ENCODE results near the gene PLEKHN1. TPM values are rescaled to one million over a fixed set of nuclear protein-coding genes. Genes with fewer than 3 reads are reported as not detected.
"Not testable (repeated sequence)": the region's sequence is repeated elsewhere in the genome, so short reads cannot be mapped to it uniquely, and the experiment has no call there.

Gene PLEKHN1
- total RNA-seq, 1 donor from 2014 or later = not detected

DNA sequence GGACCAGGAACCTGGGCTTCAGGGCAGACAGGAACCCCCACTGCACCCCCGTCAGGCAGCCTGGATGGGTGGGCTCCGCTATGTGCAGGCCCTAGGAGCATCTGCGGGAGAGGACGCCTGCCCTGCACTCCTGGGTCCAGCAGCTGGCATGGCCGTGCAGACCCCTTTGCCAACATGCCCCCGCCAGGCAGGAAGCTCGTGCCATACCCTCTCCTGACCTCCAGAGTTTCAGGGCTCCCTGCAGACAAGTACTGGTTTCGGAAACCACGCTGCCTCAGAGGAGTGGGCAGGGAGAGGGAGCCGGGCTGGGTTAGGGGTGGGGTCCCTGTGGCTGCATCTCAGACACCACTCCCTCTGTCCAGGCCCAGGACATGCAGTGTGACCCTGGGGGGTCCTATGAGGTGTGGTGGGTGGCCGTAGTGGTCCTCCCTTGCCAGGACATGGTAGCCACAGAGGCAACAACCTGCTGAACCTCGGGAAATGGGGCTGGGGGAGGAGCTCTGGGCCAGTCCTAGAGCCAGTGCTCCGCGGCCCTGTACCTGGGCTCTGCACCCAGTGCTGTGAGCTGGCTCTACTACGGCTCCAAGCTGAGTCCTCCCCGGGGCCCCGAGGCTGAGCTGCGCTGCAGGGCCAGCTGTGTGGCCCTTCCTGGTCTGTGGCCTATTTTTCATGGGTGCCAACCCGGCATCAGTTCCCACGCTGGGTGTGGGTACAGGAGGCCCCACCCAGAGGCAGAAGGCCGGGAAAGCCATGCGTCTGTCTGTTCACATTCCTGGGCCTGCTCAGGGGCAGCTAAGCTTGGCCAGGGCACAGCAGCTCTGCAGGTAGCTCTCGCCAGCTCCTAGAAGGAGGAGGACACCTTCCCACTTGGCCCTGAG is 1.4 kb downstream of the PLEKHN1 start:
- ATAC-seq (ENCODE audit: poor library complexity) = no peak
- DNase-seq = no peak
- intact Hi-C loops (cut with DNase I) = no loop called here

DNA sequence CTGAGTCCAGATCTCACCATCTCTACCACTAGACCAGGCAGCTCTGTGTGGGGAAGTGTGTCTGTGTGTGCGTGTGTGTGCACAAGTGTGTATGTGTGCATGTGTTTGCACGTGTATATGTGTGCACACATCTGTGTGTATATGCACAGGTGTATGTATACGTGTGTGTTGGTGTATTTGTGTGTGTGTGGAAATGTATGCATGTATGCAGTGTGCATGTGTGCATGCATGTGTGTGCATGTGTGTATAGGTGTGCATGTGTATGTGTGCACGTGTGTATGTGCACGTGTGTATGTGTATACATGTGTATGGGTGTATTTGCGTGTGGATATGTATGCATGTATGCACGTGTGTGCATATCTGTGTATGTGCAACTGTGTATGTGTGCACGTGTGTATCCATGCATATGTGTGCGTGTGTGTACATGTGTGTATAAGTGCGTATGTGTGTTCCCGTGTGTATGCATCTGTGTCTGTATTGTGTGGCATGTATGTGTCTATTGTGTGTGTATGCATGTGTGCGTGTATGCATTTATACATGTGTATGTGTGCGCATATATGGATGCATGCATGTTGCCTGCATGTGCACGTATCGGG is 3.1 kb downstream of the PLEKHN1 start:
- no peak for ATAC-seq (ENCODE audit: poor library complexity)
- no peak for DNase-seq
- intact Hi-C loops (cut with DNase I) = no loop called here

DNA sequence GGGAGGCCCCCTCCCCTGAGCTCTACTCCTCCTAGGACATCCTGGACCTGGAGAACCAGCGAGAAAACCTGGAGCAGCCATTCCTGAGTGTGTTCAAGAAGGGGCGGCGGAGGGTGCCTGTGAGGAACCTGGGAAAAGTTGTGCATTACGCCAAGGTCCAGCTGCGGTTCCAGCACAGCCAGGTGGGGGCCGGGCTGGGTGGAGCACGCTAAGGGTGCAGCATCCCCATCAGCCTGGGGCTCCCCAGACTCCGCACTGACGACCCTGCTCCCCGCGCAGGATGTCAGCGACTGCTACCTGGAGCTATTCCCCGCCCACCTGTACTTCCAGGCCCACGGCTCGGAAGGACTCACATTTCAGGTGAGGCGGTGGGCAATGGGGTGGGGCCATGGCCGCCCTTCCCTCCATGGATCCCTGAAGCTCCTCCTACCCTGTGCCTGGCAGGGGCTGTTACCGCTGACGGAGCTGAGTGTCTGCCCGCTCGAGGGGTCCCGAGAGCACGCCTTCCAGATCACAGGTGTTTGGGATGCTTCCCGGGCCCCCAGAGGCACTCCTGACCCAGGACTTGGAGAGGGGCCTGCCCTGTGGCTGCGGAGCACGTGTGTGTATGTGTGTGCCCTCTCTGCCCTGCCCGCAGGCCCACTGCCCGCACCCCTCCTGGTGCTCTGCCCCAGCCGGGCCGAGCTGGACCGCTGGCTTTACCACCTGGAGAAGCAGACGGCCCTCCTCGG is 4.1 kb downstream of the PLEKHN1 start:
- DNase-seq (no peak), ATAC-seq (ENCODE audit: poor library complexity) (no peak)
- intact Hi-C loops (cut with DNase I) = no loop called here

DNA sequence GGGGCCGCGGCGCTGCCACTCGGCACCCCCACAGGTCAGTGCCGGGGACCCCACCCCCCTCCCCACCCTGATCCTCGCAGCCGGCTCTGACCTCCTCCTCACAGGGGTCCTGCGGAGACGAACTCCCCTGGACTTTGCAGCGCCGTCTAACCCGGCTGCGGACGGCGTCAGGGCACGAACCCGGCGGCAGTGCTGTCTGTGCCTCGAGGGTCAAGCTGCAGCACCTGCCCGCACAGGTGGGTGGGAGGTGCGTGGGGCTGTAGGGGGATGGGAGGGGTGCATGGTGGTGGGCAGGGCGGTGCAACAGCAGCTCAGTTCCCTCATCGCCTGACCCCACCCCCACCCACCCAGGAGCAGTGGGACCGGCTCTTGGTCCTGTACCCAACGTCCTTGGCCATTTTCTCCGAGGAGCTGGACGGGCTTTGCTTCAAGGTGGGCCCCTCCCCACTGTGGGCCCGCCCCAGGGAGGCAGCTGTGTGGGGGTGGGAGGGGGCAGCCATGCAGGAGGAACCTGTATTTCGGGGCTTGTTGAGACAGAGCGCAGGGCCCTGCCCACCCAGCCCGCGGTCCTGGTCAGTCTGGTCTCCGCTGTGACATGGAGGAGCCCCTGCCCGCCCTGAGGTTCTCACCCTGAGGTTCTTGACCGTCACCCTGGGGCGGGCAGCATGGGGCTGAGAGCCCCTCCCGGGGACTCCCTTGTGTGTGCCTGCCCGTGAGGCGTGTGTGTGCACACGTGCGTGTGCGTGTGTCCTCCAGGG is 4.9 kb downstream of the PLEKHN1 start:
- no peak for ATAC-seq (ENCODE audit: poor library complexity)
- no peak for DNase-seq
- intact Hi-C loops (cut with DNase I) = no loop called here

DNA sequence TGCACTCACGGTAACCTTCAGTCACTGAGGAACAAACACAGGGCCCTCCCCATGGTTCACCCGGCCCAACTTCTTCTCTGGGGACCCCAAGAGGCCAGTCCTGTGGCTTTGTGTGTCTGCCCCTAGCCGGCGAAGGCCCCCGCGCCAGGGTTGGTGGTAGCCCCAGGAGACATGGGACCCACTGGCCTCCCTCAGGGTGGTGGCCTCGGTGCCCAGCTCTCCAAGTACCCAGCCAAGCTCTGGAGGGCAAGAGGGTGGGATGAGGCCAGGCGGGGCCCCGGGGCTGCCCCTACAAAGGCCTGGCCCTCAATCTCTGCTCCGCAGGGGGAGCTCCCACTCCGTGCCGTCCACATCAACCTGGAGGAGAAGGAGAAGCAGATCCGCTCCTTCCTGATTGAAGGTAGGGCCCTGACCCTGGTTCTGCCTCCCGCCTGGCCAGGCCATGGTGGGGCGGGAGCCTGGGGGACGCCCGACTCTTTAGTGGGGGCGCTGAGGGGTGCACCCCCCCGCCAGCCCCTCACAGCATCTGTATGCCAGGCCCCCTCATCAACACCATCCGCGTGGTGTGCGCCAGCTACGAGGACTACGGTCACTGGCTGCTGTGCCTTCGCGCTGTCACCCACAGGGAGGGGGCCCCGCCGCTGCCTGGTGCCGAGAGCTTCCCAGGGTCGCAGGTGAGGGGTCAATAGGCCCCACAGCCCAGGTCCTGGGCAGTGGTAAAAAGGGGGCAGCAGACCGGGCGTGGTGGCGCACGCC is 5.6 kb downstream of the PLEKHN1 start:
- intact Hi-C loops (cut with DNase I) = no loop called here
- ATAC-seq (ENCODE audit: poor library complexity) (no peak), DNase-seq (no peak)

DNA sequence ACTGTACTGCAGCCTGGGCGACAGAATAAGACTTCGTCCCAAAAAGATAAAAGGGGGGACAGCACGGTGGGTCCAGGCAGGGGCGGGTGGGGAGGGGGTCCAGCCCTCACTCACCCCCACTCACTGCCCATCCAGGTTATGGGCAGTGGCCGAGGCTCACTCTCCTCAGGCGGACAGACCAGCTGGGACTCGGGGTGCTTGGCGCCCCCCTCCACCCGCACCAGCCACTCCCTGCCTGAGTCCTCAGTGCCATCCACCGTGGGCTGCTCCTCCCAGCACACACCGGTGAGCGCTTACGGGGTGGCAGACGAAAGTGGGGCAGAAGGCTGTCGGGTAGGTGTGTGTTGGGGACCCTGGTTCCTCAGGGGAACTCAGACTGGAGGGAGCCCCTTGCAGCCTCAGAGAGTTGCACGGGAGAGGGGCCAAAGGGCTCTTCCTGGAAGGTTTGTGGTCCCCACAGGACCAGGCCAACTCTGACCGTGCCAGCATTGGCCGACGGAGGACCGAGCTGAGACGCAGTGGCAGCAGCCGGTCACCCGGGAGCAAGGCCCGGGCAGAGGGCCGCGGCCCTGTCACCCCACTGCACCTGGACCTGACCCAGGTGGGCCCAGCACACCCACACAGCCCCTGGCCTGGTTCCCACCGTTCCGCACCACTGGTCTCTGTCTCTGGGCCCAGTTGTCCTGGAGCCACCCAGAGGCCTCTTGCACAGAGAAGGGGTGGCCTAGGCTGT is 6.6 kb downstream of the PLEKHN1 start:
- intact Hi-C loops (cut with DNase I) = no loop called here
- ATAC-seq (ENCODE audit: poor library complexity) (peak; percentile 11), DNase-seq (no peak)

DNA sequence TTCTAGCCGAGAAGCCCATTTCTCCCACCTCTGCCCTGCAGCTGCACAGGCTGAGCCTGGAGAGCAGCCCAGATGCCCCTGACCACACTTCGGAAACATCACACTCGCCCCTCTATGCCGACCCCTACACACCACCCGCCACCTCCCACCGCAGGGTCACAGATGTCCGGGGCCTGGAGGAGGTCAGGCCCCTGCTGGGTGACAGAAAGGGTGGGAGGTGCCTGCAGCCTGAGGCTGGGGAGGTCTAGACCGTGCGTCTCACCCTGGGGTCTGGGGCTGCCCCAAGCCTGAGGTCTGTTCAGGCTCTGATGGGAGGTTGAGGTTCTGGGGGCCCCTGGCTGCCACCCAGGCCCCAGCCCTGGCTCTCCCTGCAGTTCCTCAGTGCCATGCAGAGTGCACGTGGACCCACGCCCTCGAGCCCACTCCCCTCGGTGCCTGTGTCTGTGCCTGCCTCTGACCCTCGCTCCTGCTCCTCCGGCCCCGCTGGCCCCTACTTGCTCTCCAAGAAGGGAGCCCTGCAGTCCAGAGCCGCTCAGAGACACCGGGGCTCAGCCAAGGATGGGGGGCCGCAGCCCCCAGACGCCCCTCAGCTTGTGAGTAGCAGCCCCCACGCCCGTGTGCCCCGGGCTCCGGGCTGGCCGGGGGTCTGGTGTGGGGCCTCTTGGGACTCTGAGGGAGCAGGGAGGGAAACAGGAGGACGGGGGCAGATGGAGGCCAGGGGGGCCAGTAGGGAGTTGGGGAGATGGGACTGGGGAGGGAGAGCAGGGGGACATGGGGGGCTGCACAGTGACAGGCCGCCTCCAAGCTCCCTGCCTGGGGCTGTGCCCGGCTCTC is 7.4 kb downstream of the PLEKHN1 start:
- DNase-seq (no peak), ATAC-seq (ENCODE audit: poor library complexity) (peak; percentile 15)
- intact Hi-C loops (cut with DNase I) = no loop called here

DNA sequence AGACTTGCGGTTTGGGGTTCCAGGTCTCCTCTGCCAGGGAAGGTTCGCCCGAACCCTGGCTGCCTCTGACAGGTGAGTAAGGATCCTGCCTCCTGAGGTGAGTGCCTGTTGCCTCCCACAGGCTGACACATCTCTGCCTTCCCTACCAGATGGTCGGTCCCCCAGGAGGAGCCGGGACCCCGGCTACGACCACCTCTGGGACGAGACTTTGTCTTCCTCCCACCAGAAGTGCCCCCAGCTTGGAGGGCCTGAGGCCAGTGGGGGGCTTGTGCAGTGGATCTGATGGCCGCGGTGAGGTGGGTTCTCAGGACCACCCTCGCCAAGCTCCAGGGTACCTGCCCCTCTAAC is 8.0 kb downstream of the PLEKHN1 start:
- intact Hi-C loops (cut with DNase I) = no loop called here
- DNase-seq (no peak), ATAC-seq (ENCODE audit: poor library complexity) (peak; percentile 0)

DNA sequence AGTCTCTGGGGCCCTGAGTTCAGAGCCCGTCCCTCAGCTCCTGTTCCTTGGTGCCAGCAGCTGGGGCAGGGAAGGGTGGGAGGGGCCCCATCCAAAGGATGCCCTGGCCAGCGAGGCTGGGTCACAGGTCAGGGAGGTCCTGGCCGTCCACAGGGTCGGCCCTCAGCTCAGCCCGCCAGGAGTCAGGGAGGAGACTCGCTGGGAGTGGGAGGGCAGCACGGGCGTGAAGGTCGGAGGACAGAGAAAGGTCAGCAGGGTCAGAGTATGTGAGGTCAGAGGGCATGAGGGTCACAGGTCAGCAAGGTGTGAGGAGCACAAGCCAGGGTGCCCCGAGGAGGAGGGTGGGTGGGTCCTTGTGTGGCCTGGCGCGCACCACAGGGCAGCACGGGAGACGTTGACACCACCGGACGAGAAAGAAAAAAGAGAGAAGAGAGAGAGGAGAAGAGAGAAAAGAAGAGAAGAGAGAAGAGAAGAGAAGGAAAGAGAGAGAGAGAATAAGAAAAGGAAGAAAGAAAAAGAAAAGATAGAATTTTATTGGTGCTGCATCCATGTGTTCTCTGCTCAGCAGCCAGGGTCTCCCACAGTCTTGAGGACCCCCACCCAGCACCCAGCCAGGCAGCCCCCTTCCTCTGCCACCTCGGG is 8.5 kb downstream of the PLEKHN1 start:
- DNase-seq (no peak), ATAC-seq (ENCODE audit: poor library complexity) (no peak)
- intact Hi-C loops (cut with DNase I) = no loop called here

DNA sequence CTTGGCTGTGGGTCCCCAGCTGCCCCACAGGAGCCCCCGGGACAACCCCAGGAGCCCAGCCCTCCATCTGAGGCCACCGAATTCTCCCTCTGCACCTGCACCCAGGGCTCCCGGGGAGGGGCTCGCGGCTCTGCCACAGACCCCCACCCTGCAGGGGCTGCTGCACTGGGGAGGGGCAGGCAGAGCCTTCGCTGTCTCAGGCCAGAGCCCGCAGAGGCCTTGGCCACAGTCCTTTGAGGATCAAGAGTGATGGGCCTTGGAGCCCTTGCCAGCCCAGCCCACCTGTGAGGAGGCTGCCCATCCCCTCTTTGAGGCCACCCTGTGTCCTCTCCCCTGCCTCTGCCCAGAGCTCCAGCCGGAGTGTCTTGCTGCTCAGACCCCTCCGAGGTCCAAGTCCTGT is 9.1 kb downstream of the PLEKHN1 start:
- intact Hi-C loops (cut with DNase I) = no loop called here
- DNase-seq = no peak
- no peak for ATAC-seq (ENCODE audit: poor library complexity)

DNA sequence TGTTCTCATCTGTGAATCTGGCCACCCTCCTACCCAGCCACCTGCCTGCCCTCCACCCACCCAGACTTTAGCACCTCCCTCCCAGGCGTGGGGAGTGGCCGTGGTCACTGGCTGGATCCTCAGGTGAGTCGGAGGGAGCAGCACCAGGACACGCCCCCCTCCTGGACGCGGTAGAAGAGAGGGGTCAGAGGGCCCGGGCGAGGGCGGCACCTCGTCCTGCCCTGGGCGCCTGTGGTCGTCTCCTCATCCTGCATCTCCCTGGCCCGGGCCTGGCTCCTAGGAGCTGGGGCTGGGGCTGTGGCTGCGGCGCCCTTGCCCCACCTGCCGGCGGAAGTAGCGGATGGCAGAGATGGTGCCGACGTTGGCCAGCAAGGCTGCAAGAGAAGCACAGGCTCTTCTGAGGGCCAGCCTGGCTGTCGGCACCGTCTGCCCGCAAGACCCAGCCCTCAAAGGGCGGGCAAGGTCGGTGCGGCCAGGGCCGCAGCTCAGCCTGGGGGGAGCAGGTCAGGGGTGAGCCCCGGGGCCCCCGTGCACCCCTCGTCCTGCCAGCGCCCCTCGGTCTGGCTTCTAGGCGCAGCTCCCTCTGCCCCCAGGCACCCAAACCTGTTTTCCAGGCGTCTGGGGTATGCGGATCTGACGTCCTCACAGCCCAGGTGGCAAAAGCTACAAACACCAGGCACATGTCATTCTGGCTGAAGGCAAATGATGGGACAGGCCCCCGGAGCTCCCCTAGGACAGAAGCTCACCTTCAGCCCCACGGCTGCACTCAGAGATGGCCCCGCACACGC is 9.8 kb downstream of the PLEKHN1 start:
- peak; percentile 0 for ATAC-seq (ENCODE audit: poor library complexity)
- intact Hi-C loops (cut with DNase I) = no loop called here
- DNase-seq = peak; percentile 67

DNA sequence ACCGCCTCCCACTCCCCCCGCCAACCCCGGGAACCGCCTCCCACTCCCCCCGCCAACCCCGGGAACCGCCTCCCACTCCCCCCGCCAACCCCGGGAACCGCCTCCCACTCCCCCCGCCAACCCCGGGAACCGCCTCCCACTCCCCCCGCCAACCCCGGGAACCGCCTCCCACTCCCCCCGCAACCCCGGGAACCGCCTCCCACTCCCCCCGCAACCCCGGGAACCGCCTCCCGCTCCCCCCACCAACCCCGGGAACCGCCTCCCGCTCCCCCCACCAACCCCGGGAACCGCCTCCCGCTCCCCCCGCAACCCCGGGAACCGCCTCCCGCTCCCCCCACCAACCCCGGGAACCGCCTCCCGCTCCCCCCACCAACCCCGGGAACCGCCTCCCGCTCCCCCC is 10.5 kb downstream of the PLEKHN1 start:
- intact Hi-C loops (cut with DNase I); ATAC-seq (ENCODE audit: poor library complexity): not testable (repeated sequence)
- peak; percentile 65 for DNase-seq

DNA sequence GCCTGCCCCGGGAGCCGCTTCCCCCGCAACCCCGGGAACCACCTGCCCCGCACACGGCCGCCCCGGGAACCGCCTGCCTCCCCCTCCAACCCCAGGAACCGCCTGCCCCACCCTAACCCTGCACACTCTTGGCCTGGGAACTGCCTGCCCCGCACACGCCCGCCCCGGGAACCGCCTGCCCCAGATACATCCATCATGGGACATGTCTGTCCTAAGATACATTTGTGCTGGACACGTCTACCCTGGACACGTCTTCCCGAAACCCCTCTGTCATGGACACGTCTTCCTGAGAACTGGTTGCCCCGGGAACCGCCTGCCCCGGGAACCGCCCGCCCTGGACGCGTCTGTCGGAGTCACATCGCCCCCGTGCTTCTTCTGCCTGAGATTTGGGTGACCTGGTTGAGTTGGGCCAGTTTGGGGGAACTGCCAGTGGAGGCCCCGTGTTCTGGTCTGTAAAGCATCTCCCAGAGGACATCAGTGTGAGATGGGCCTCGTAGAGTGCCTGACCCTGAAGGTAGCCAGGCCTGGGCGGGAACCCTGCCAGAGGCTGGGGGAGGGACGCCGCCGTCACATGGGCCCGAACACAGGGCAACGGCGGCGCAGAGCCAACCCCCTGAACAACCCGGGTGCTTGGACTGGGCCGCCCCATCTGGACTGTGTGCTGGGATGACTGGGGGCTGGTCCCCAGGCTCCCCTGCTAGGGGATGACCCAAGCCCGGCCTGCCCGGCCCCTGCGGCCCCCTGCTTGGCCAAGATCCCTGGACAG is 12.0 kb downstream of the PLEKHN1 start:
- intact Hi-C loops (cut with DNase I) = no loop called here
- ATAC-seq (ENCODE audit: poor library complexity) (peak; percentile 1), DNase-seq (peak; percentile 74)

DNA sequence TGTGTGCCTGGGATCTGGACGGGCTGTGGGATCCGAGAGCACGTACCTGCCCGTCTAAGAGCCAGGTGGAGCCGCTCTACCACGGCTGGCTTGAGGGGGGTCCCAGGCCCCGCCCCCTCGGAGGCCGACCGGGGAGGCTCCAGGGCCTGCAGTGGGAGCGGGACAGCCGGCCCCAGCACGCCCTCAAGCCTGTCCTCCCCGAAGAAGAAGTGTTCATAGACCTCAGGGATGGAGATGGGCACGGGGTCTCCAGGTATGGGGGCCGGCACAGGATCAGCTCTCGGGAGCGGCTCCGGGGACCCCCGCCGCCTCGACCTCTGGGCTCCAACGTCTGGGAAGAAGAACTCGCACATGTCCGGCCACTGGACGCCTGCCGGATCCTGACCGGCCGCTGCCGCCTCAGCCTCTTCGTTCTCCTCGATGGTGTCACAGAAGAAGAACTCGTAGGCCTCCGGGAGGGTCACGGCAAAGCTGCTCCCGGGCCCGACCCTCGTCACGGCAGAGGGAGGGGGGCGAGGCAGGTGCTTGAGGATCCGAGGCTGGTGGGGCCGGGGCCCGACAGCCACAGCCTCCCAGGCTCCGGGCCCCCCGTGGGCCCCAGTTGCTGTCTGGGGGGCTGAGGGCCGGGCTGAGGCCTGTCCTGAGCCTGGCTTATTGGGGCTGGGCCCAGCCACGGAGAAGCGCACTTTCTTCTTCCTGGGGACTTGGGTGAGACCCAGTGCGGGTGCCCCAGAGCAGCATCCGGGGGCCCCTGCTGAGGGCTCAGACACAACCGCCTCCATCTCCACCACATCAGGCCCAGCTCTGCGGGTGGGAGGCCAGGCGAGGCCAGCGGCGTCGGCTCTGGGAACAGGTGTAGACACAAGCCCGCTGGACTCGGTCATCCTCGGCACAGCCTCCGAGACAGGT is 12.8 kb downstream of the PLEKHN1 start:
- intact Hi-C loops (cut with DNase I) = no loop called here
- ATAC-seq (ENCODE audit: poor library complexity) (no peak), DNase-seq (no peak)
